HepG2 (cell line): ENCODE data around the gene ALDH3B1. TPM values are rescaled to one million over a fixed set of nuclear protein-coding genes. Genes with fewer than 3 reads are reported as not detected.

Experiments used
- FOXA3 ChIP-seq: IDR thresholded peaks from 2 replicates; pipeline ENCODE4 v1.6.1; 2016; ENCODE audit warnings: missing genetic modification reagents, missing compliant biosample characterization
- HMGXB4 ChIP-seq, 2 experiments: sonication (generic) in 1 of 2; formaldehyde crosslinking in 1 of 2; IDR thresholded peaks; 2 replicates each; pipeline versions ENCODE4 v1.4.0 to v1.6.1; 2018 to 2020; ENCODE audit warnings: missing genetic modification reagents in 2 of 2, borderline replicate concordance in 1 of 2, low read depth in 1 of 2, mild to moderate bottlenecking in 1 of 2, missing biosample characterization in 1 of 2
- HNF1B ChIP-seq: sonication (generic); formaldehyde crosslinking; IDR thresholded peaks from 2 replicates; pipeline ENCODE4 v1.5.1; 2020; ENCODE audit warnings: mild to moderate bottlenecking, moderate library complexity, missing genetic modification reagents
- KLF16 ChIP-seq, 2 experiments: sonication (generic) in 1 of 2; formaldehyde crosslinking in 1 of 2; IDR thresholded peaks; 2 replicates each; pipeline versions ENCODE4 v1.6.1 to v1.8.0; 2016 to 2023; ENCODE audit warnings: missing genetic modification reagents in 2 of 2, missing compliant biosample characterization in 1 of 2
- MYPOP ChIP-seq: sonication (generic); formaldehyde crosslinking; IDR thresholded peaks from 2 replicates; pipeline ENCODE4 v1.8.1; 2023; ENCODE audit warnings: mild to moderate bottlenecking, moderate library complexity, missing genetic modification reagents
- SALL1 ChIP-seq: sonication (generic); formaldehyde crosslinking; IDR thresholded peaks from 2 replicates; pipeline ENCODE4 v1.8.0; 2022; ENCODE audit warnings: mild to moderate bottlenecking, missing genetic modification reagents
- THRA ChIP-seq: sonication (generic); formaldehyde crosslinking; IDR thresholded peaks from 2 replicates; pipeline ENCODE4 v1.4.0; 2020; ENCODE audit warnings: missing genetic modification reagents, borderline replicate concordance
- XRCC5 ChIP-seq: fragments of 200-400 bp; formaldehyde crosslinking; optimal IDR thresholded peaks from 2 replicates; pipeline ENCODE3; 2017; ENCODE audit warnings: mild to moderate bottlenecking, low read length
- ZNF501 ChIP-seq: sonication (generic); formaldehyde crosslinking; IDR thresholded peaks from 2 replicates; pipeline ENCODE4 v1.5.1; 2020; ENCODE audit warnings: mild to moderate bottlenecking, moderate library complexity, missing genetic modification reagents
- ZNF878 ChIP-seq: sonication (generic); formaldehyde crosslinking; IDR thresholded peaks from 2 replicates; pipeline ENCODE4 v1.8.1; 2023; ENCODE audit warnings: mild to moderate bottlenecking, missing genetic modification reagents, moderate library complexity
- polyA plus RNA-seq, 8 experiments: library from polyadenylated mRNA; depleted of rRNA in 3 of 8; stranded (reverse) in 7 of 8; unstranded in 1 of 8; fragments of >200 nt; fragmentation: Illumina TruSeq in 4 of 8; extraction: Trizol in 4 of 8; gene quantifications; 2 replicates each; pipeline versions ENCODE4 v1.2.1 to v1.2.3, GENCODE V29; 2011 to 2016; ENCODE audit warnings: low read depth in 4 of 8, missing spikeins in 1 of 8, mixed read lengths in 1 of 8; ENCODE audit not compliant: insufficient read depth in 1 of 8
- total RNA-seq, 5 experiments: library from RNA; depleted of rRNA; stranded (reverse); fragments of >200 nt; fragmentation: Illumina TruSeq; extraction: Trizol; gene quantifications; 2 replicates each; pipeline ENCODE4 v1.2.3, GENCODE V29; 2016; ENCODE audit warnings: low read depth in 1 of 5

Gene ALDH3B1
- total and polyA plus RNA-seq, 2 of the 13 experiments (the other 11 are each of a cell fraction or from before 2014, with no cell fraction given) = 4.0 to 6.7 TPM

- 0 out of 2 replicates have a peak, but pooled peaks have one; percentile 11 for TF ChIP-seq THRA (CRISPR knock-in tag)
- TF ChIP-seq MYPOP (CRISPR knock-in tag) = 0 out of 2 replicates have a peak, but pooled peaks have one; percentile 46
- TF ChIP-seq ZNF501 = 0 out of 2 replicates have a peak, but pooled peaks have one; percentile 52
- TF ChIP-seq HNF1B = 0 out of 2 replicates have a peak, but pooled peaks have one; percentile 22
- TF ChIP-seq KLF16 (CRISPR knock-in tag; IDR thresholded peaks at IDR 0.05) = peak in 1 of 2 experiments; percentile 41; a peak in 1 of 4 replicates
- peak; percentile 46; the same call in 1 of the 2 replicates for TF ChIP-seq SALL1
- TF ChIP-seq XRCC5 = peak; percentile 16
- 0 out of 2 replicates have a peak, but pooled peaks have one; percentile 28 for TF ChIP-seq ZNF878
- 0 out of 4 replicates have a peak, but pooled peaks of 1 of the 2 experiments have one; percentile 22 for TF ChIP-seq HMGXB4 (CRISPR knock-in tag; IDR thresholded peaks at IDR 0.05; ENCODE audit: borderline replicate concordance in 1 of 2, low read depth in 1 of 2)
- TF ChIP-seq FOXA3 (CRISPR knock-in tag) = peak; percentile 80
- TF ChIP-seq, all 625 proteins: peak for 31
Observed at GRCh38 chr11:68076371-68077042, 66.4 kb downstream of the ALDH3B1 start (continued).
